Activated gamma-delta T cell treated with anti-CD3 and anti-CD28 coated beads, Interleukin-2, amount 50 U/mL, for 16 hours (primary cell): Measurements from ENCODE around the gene LRCH3.

Source experiments
- DNase-seq: peaks from one replicate; pipeline ENCODE4 v3.0.0-alpha.2; 2020; ENCODE audit warnings: low read depth

Gene LRCH3

DNA sequence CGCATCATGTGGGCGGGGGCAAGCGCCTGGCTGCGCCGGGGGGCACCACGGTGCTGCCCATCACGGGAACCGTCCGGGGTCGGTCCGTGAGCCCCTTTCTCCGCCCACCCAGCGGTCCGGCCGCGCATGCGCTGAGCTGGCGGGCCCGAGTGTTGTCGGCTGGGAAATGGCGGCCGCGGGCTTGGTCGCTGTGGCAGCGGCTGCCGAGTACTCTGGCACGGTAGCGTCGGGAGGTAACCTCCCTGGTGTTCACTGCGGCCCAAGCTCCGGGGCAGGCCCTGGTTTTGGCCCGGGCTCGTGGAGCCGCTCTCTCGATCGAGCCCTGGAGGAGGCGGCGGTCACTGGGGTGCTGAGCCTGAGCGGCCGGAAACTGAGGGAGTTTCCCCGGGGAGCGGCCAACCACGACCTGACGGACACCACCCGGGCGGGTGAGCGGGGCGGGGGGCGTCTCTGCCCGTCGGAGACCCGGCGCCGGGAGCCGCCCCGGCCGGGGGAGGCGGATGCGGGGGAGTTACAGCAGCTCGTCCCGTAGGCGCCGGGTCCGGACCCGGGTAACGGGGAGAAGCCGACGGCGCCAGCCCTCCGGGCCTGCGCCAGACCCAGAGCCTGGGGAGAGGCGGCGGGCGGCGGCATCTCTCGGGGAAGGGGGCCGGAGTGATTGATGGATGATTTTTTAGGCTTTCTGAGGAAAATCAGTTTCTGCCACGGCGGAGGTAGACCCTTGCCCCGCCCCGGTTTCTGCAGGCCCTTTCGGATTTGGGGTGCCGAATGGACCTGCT, at the start of gene LRCH3:
LRCH3 (plus strand) TSS at position 142 of the 779 bp plus-strand sequence; CDS start at position 167, 25 bp downstream.
- peak; percentile 78 for DNase-seq

DNA sequence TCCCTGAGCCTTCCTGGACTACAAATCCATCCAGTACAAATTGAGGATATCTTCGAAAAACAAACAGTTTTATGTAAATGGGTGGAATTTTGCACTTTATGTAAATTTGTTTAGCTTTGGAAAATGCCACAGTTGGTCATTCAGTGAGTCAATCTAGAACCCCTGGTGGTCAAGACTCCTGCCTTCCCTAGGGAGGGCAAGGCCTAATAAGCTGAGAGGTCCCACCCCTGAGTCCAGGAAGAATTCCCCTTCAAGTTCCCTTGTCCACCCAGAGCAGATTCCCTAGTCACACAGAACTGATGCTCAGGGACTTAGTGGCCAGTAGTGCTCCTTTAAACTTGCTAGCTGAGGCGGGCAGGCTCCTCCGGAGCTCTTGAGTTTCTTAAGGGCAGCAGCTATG, 48.3 kb upstream of the LRCH3 start:
- DNase-seq: no peak

DNA sequence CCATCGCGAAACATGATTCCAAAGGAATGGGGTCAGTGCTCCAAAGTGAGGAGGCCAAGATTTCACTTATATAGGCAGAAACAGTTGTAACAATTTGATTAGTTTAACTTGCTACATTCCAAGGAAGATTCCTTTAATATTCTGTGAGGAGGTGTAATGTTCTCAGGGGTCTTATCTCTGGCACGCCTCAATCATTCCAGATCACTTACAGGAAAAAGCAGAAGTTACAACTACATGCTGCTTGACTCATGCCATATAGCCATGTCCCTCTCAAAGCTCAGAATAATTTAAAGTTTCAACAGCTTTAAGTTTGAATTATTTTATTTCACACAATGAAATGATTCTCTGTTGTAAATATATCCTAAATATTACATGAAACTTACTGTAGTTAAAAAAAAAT, 44.8 kb upstream of the LRCH3 start:
- DNase-seq: no peak

DNA sequence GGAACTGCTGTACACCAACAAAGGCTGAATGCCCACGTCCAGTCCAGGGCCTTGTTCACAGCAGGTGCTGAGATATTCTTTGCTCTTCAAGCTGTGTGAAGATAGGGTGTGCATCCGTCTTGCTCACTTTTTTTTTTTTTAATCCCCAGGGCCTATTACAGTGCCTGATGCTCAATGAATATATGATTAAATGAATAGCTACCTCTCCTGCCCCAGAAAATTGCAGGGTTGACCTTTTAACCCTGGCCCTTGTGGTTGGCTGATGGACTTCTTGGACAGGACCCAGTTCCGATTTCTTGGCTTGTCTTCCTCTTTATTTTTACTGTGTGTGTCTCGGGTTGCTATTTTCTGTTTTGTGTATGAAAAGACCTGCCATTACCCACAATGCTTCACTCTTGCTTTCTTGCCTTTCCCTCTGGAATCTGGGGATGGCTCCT, 44.2 kb upstream of the LRCH3 start:
- DNase-seq: no peak

DNA sequence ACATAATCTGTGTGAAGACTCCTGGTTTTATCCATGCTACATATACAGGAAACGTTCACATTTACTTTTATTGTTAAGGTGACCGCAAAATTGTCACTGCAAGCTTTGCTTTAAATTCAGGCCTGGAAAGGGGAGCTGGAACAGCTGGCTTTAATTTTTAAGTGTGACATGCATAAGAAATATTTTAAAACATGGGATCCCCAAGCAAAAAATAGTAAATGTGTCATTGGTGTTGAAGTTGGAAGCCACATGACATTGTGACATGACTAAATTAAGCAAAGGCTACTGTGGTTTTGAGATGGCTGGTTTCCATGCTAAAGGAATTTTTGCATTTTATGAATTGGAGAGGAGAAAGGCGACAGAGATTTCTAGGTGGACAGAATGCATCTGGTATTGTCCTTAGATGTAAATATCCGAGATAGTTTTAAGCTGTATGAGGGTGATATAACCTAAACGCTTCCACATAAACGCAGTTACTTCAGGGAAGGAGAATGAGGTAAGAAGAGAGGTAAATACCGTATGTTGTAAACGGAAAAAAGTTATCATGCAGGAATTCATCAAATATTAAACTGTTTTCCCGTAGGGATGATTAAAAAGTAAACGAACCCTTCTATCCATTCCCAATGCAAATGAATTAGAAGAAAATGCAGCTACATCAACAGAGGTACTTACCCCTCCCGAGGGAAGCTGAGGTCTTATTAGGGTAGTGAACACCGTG, 42.3 kb upstream of the LRCH3 start:
- DNase-seq: no peak

DNA sequence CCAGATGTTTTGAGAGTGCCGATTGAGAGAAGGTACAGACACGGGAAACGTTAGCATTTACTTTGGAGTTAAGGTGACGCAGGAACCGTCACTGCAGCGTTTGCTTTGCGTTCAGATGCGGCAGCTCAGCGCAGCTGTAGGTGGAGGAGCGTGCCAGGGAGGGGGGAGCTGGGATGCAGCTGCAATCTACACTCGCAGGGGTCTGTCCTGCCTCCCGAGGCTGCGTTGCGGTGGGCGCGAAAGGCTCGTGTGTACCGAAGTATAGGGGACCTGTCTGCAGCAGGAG, 41.8 kb upstream of the LRCH3 start:
- peak; percentile 39 for DNase-seq

DNA sequence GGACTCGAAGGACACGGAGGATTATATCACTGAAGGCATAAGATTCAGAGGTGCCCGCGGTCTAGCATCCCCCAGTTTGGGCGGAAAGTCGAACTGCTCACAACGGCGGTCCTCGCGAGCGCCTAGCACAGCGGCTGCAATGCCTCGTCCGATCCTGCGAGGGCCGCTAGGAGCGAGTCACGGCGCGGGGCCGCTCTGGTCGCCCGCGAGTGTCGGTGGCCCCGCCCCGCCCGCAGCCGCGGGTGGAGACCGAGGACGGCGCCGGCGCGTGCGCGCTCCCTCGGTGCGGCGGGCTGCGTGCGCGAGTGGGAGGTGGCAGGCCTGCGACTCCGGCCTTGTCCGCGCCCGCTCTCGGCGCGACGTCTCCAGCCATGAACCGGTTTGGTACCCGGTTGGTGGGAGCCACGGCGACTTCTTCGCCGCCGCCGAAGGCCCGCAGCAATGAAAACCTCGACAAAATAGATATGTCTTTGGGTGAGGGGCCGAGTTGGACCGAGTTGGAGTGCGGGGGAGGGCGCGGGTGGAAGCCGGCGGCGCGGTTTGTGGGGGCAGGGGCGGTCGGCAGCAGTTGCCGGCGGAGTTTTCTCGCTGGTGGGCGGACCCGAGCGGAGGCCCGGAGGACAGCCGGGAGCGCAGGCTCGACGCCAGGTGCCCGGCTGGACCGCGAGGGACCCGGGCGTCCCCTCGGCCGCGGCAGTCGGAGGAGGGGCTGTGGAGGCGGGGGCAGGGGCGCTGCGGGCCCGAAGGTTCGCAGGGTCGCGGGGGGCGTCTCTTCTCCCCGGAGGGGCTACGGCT, 41.3 kb upstream of the LRCH3 start, which contains the start of gene FYTTD1:
FYTTD1 (plus strand) TSS at position 283 of the 795 bp plus-strand sequence; CDS start at position 372, 89 bp downstream.
- DNase-seq: peak; percentile 76

DNA sequence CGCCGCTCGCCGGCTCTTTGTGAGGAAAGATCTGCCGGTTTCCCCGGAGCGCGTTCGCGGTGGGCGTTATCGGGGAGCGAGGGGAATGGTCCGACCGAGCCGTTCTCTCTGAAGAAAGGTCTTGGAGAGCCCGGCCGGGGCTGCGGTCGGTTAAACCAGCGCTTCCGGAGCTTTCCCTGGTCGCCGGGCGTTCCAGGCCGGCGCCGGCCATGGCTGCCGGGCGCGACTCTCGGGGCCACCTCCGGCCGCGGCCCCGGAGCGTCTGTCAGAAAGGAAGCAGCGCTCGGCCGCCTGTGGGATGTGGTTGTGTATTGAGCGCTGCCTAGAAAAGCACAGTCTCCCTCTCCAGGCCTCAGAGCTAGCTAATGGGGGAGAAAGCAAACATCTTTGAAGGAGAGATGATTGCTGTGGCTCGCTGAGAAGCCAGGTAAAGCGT, 40.6 kb upstream of the LRCH3 start:
- peak; percentile 22 for DNase-seq

DNA sequence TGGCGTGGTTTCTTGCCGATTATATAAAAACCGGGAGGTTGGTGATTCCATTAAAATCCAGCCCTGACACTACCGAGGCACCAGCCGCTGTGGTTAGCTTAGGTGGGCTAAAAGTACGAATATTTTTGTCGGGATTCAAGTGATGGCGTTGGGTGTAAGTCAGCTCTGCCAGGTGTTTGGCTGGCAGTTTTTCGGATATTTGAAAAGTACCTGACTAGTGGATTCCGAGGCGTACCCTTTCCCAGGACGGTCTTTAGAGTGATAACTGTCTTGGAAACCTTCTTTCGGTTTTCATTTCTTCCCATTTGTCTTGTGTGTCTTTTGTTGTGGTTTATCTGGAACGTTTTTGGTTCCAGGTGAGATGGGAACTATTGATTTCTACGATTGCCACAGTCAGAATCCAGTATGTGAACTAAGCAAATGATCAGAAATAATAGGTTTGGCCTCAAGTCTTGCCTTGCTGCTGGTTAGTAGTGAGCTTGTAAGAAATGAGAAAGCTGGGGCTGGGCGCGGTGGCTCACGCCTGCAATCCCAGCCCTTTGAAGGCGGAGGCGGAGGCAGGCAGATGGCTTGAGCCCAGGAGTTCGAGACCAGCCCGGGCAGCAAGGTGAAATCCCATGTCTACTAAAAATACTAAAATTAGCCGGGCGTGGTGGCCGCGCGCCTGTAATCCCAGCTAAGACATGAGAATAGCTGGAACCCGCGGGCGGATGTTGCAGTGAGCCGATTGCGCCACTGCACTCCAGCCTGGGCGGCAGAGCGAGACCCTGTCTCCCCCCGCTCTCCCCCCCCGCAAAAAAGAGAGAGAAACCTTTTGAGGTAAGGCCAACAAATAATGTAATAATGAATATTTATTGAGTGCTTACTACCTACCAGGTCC, 40.0 kb upstream of the LRCH3 start:
- DNase-seq: no peak

DNA sequence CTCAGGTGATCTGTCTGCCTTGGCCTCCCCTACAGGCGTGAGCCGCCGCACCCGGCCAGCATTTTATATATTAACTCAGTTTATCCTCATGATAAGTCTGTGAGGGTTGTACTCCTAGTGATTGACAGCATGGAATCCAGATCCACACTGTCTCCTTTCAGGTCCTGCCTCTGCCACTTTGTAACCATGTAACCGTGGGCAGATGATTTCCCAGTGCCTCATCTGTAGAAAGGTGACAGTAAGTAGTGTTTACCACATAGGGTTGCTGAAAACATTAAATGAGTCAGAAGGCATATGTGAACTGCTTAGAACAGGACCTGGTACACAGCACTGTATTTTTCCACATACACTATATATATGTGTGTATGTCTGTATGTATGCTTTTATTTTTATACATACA, 38.9 kb upstream of the LRCH3 start:
- no peak for DNase-seq

DNA sequence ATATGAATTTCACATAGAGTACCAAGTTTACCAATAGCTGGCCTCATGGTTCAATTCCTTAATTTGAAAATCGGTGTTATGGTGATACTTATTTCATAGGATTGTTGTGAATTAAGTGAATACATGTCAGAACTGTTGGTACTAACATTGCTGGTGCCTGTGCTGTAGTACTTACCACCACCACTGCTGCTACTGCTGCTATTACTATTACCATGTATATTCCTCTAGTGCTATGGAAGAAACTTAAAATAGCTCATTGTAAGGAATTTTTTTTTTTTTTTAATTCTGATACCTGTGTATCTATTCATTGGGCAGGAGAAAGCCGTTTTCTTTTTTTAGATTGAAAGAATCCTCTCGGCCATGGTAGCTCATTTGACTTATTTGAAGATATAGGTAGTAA, 37.8 kb upstream of the LRCH3 start:
- no peak for DNase-seq

DNA sequence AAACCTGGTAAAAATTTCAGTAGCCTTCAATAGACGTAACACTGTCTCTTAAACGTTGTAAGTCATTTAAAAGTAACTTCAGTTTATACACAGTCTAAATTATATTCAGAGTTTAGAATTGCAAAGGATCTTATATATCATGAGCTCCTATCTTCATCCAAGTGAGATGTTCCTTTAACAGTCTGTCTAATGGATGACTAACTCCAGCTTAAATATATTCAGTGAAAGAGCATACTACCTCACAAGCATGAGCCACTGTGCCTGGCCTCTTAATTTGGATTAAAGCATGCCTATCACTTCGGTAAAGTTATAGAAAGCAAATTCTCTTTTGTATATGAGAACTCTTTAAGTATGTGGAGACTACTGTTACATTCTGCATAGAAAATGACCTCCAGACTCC, 34.4 kb upstream of the LRCH3 start:
- DNase-seq: no peak

DNA sequence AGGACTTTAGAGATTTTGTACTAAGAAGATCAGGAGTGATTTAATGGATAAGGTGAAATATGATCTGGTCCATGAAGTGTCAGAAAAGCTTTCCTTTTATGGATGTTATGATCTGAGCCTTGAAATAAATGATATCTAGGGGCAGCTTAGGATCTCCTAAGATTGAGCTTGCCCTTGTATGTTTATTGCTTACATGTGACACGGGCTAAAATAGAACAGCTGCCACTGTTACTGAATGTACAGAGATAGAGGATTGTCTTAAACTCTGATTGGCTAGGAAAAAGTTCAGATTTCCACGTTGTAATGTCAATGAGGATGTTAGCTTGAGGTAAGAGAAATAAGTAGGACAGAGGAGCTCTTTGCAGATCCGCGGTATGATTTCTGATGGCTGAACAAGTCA, 32.5 kb upstream of the LRCH3 start:
- no peak for DNase-seq

DNA sequence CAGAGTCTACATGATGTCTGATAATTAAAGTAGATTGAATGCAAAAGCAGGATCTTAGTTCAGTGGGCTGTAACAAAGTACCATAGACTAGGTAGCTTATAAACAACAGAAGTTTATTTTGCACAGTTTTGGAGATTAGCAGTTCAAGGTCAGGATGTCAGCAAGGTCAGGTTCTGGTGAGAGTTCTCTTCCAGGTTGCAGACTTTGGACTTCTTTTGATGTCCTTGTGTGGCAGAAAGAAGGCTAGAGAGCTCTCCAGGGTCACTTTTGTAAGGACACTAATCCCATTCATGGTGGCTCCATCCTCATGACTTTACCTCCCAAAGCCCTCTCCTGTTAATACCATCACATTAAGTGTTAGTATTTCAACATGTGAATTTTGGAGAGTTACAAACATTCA, 29.3 kb upstream of the LRCH3 start:
- DNase-seq: no peak

DNA sequence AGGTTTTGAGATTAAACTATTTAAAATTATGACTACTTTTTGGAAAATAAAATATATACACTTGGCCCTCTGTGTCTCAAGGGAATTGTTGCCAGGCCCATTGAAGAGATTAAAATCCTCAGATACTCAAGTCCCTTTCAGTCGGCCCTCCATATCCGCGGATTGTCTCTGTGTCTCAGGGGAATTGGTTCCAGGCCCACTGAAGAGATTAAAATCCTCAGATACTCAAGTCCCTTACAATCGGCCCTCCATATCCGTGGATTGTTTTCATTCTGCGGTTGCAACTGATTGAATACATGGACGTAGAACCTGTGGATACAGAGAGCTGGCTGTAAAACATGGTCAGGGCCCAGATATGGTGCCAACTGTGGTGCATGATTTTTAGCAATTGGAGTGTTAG, 15.7 kb upstream of the LRCH3 start:
- no peak for DNase-seq

DNA sequence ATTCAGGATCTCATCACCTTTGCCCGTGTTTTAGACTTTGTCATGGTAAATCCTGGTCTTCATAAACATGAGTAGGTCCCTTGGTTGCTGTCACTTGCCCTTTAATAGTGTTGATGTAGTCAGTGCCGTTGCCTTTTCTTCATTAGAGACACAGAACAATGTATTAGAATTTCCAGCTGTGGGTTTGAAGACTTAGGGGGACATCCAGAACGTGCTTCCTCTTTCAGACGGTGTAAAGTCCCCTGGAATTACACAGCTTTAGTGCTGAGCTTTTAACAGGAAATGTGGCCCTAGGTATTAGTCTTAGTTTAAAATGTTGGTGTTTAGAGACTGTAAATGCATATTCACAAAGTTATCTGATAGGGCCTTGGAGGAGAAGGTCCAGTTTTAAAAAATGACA, 8.8 kb upstream of the LRCH3 start:
- no peak for DNase-seq

DNA sequence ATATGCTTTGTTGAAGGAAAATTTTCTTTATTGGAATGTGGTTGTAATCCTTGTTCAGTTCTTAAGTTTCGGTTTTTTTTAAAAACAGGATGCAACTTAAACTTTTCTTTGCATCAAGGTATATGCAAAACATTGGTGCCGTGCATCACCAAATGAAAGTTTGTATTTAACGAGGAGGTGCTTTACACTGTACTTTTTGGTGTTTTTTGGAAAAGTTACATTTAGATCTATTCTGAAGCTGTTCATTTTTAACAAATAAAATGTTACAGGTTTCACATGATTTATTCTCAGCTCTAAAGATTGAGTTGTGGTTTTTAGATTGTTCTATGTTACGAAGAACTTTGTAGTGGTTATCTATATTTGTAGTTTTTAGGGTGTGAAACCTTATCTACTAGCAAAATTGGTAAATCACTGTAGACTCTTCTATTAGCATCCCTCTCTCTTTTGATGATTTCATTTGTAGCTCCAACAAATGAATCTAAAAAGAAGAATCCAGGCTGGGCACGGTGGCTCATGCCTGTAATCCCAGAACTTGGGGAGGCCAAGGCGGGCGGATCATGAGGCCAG, 7.0 kb upstream of the LRCH3 start:
- no peak for DNase-seq

DNA sequence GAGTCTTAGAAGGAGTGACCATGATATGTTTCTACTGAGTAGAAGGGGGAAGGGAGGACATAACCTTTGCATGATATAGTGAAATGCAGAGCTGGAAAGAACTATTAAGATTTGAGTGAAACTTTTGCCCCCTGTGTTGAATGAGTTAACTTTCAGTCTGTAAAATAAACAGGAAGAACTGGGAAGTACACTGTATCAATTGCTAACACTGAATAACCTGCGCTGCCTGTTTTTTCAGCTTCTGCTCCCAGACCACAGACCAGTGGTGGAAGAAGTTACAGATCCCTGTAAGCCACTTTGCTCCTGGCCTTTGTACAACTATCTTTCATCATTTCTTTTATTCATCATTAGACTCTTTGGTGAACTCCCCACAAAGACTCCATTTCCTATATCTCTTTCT, 3.6 kb upstream of the LRCH3 start:
- no peak for DNase-seq

DNA sequence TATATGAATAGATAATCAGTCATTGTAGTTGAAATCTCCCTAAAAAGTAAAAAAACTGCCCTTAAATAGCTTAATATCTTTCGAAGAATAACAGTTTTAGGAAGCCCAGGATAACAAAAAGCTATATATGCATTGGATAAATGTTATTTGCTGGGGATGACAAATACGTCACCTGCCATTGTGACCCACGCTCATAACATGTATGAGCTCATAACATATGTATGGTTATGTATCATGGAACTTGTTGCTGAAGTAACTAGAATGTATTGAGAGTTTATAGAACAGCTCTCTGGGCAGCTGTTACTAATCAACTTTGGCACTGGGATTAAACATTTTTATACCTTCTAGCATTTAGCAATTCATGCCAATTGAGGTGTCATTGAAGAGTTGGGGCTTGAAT, 1.7 kb upstream of the LRCH3 start:
- DNase-seq: no peak

DNA sequence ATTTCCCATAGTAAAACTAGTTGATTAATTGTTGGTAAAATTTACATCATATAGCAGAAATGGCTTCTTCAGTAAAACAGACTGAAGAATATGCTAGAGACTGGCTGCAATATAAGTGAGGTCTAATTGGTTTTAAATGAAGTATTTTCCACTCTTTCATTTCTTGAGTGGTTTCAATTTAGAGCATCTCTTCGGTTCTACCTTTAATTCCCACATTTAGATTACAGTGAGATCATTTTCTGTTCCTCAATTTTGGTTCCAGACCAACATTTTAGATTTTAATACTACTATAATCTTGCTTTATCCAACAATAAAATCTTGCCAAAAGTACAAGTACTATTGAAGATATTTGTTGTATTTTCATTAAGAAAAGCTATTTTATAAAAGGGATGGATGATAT, 1.0 kb upstream of the LRCH3 start:
- no peak for DNase-seq

DNA sequence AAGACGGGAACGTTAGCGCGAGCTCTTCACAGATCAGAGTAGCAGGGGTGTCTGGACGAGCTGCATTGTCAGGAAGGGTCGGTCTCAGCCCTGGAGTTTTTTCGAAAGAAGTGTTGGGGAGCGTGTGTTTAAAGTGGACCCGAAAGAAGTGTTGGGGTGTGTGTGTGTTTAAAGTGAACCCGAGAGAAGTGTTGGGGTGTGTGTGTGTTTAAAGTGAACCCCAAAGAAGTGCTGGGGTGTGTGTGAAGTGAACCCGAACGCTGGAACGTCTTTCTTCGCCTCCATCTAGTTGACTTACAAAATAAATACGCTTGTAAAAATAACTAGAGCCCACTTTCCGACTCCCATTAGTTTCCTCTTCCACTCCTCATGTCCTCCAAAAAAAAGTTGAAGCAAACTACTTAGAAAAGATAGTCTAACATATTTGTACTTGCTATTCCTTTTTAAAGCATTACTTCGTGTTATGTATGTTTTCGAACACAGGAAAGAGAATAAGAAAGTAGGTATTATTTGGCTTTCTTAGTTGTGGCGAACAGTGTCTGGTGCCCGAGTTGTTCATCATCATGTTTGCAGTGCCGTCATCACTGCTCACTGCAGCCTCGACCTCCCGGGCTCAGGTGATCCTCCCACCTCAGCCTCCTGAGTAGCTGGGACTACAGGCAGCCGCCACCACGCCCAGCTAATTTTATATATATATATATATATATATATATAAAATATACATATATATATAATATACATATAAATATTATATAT, 1.0 kb downstream of the LRCH3 start:
- DNase-seq: peak; percentile 7
